Measurements from ENCODE around the gene CACNA1B. TPM values are rescaled to one million over a fixed set of nuclear protein-coding genes. Genes with fewer than 3 reads are reported as not detected.

The CACNA1B gene
- total and polyA plus RNA-seq, 2 of the 13 experiments (the other 11 are each of a cell fraction or from before 2014, with no cell fraction given), result under 0.01 to 0.04 TPM

DNA sequence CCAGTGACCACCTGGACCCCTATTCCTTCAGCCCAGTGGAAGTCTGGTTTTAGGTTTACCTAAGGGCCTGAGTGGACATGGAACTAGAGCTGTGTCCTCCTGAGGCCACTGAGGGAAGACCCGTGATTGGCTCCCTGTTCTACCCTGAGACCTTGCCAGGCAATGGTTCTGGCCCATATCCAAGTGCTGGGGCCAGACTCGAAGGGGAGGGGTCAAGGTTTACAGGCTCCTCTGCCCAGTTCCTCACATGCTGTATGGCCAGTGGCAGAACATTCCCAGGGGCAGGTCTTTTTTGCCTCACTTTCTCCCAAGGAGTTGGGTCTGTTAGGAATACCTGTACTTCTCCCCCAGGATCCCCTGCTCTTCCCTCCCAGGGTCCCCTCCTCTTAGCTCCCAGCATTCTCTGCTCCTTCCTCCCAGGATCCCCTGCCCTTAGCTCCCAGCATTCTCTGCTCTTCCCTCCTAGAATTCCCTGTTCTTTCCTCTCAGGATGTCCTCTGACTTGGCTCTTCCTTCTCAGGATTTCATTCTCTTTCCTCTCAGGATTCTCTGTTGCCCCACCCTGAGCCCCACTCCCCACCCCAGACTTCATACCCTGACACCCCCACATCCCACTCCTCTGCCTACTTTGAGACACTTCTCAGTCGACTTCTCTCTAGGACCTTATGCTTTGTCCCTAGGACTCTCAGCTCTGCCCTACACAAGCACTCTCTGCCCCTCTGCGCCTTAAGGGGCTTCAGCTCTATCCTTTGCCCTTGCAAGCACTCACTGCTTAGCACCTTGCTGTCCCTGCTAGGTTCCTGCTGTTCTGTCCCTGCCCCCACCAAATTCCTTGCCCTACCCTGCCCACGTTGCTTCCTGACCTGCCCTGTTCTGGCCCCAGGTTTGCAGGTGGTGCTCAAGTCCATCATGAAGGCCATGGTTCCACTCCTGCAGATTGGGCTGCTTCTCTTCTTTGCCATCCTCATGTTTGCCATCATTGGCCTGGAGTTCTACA is 36.5 kb downstream of the CACNA1B start:
- no peak overlapping the region for H3K4me3 ChIP-seq (replicated peaks in 1 of 3; ENCODE audit: insufficient read depth in 1 of 3, low read depth in 2 of 3, low read length in 3 of 3)
- H3K4me2 ChIP-seq (ENCODE audit: low read depth, low read length), result no peak overlapping the region
- peaks cover 8 to 29% of the 10 kb centered on the region in 2 experiments; a peak in 4 of 5 replicates for H3K27me3 ChIP-seq (ENCODE audit: control insufficient read depth in 1 of 2, insufficient read depth in 2 of 2, low read length in 2 of 2)
- FAIRE-seq (no peak), ATAC-seq (no peak), DNase-seq (ENCODE audit: low spot score) (no peak)
- intact Hi-C loops (cut with micrococcal nuclease; ENCODE audit: unreplicated experiment), result no loop called here
- H4K20me1 ChIP-seq (ENCODE audit: insufficient read depth, low read length), result no peaks in the 10 kb centered on the region
- H3K9me3 ChIP-seq (ENCODE audit: low read length), result no peaks in the 10 kb centered on the region
- POLR2A ChIA-PET, result no interaction called here
- H2AFZ ChIP-seq (ENCODE audit: low read length), result no peak overlapping the region
- CTCF ChIA-PET (ENCODE audit: low intra/inter-chr PET ratio, low total read pairs), result no interaction called here
- in situ Hi-C loops (cut with HindIII; ENCODE audit: extremely low pct_ligation_motif_present, low pct_unique_long_range_greater_than_20kb), result no loop called here
- no peak for TF ChIP-seq PLRG1 (conservative IDR thresholded peaks at IDR 0.05)
- no peak for TF ChIP-seq ATAD3A (CRISPR knock-in tag; IDR thresholded peaks at IDR 0.05)
- no peak for TF ChIP-seq ZNF83 (CRISPR knock-in tag; IDR thresholded peaks at IDR 0.05; ENCODE audit: borderline replicate concordance)
- no peak for TF ChIP-seq RXRB (CRISPR knock-in tag; IDR thresholded peaks at IDR 0.05; ENCODE audit: borderline replicate concordance)
- no peak for TF ChIP-seq RBM22 (optimal IDR thresholded peaks at IDR 0.05; ENCODE audit: low read length)
- TF ChIP-seq SAFB2 (CRISPR knock-in tag; IDR thresholded peaks at IDR 0.05; ENCODE audit: borderline replicate concordance, low read depth), result no peak
- TF ChIP-seq EHMT2 (IDR thresholded peaks at IDR 0.05; ENCODE audit: borderline replicate concordance, low read depth, low read length), result no peak
- TF ChIP-seq HOXA9 (CRISPR knock-in tag; IDR thresholded peaks at IDR 0.05; ENCODE audit: borderline replicate concordance), result no peak
- no peak for TF ChIP-seq ZNF124 (CRISPR knock-in tag; IDR thresholded peaks at IDR 0.05)
- TF ChIP-seq ZNF569 (CRISPR knock-in tag; IDR thresholded peaks at IDR 0.05; ENCODE audit: borderline replicate concordance), result no peak
- no peak for TF ChIP-seq ZNF567 (CRISPR knock-in tag; IDR thresholded peaks at IDR 0.05; ENCODE audit: borderline replicate concordance)
- no peak for TF ChIP-seq ZSCAN12 (CRISPR knock-in tag; IDR thresholded peaks at IDR 0.05)
- no TSS peak for BruUV-seq (replicated peaks)
- WGBS (ENCODE audit: low lambda C conversion rate), result 4% methylated on average over 3 of the region's 5 CpGs
- H3K4me1 ChIP-seq (ENCODE audit: insufficient read depth, low read length), result no peaks in the 10 kb centered on the region
- no peak overlapping the region for H3K27ac ChIP-seq (ENCODE audit: extremely low read length, insufficient read depth, low read length)
- H3K9ac ChIP-seq (ENCODE audit: insufficient read depth, low read depth, low read length), result no peak overlapping the region
- no peaks in the 10 kb centered on the region for H3K36me3 ChIP-seq (replicated peaks in 1 of 2; ENCODE audit: control insufficient read depth in 1 of 2, insufficient read depth in 2 of 2, low read length in 2 of 2)
- no peaks in the 10 kb centered on the region for H3K79me2 ChIP-seq (ENCODE audit: insufficient read depth, low read length)

All from HepG2 (cell line).